Suprapubic skin (tissue), 3 donors: ENCODE data around the gene NABP2.
A peak's percentile ranks its signal among the peaks of the same experiment; 100 is the strongest.

ENCODE experiments used
- EP300 ChIP-seq: sonication (generic); formaldehyde crosslinking; IDR thresholded peaks from one replicate; pipeline ENCODE4 v1.6.1; 2017; ENCODE audit warnings: antibody characterized with exemption
- POLR2A ChIP-seq, 2 donors: fragments of 450-650 bp; IDR thresholded peaks; one replicate each; pipeline ENCODE4 v1.6.1; 2017; ENCODE audit warnings: antibody characterized with exemption in 2 of 2, mild to moderate bottlenecking in 2 of 2, moderate library complexity in 2 of 2
- TF ChIP-seq, protein P1 (sequence below), 2 donors: fragments of 200-600 bp in 1 of 2; fragments of 450-650 bp in 1 of 2; sonication (generic) in 1 of 2; IDR thresholded peaks; one replicate each; pipeline ENCODE4 v1.5.1; 2016 to 2019; ENCODE audit warnings: antibody characterized with exemption in 2 of 2, mild to moderate bottlenecking in 1 of 2, moderate library complexity in 1 of 2

- TF ChIP-seq, protein P1, sequence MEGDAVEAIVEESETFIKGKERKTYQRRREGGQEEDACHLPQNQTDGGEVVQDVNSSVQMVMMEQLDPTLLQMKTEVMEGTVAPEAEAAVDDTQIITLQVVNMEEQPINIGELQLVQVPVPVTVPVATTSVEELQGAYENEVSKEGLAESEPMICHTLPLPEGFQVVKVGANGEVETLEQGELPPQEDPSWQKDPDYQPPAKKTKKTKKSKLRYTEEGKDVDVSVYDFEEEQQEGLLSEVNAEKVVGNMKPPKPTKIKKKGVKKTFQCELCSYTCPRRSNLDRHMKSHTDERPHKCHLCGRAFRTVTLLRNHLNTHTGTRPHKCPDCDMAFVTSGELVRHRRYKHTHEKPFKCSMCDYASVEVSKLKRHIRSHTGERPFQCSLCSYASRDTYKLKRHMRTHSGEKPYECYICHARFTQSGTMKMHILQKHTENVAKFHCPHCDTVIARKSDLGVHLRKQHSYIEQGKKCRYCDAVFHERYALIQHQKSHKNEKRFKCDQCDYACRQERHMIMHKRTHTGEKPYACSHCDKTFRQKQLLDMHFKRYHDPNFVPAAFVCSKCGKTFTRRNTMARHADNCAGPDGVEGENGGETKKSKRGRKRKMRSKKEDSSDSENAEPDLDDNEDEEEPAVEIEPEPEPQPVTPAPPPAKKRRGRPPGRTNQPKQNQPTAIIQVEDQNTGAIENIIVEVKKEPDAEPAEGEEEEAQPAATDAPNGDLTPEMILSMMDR (IDR thresholded peaks at IDR 0.05) = peak in 1 of 2 donors; percentile 17
- TF ChIP-seq EP300 (peak; percentile 59), POLR2A (IDR thresholded peaks at IDR 0.05) (peak; percentile 83 to 91)
Observed at GRCh38 chr12:56221757-56222530, 2.2 kb upstream of the NABP2 start, which contains the start of gene RNF41.
